GM19397 (cell line): ENCODE data around the gene MLST8.
A peak's percentile ranks its signal among the peaks of the same experiment; 100 is the strongest.
"Not testable (repeated sequence)": the region's sequence is repeated elsewhere in the genome, so short reads cannot be mapped to it uniquely, and the experiment has no call there.

ENCODE experiments used
- ATAC-seq: cut with Tn5 transposase; IDR thresholded peaks from one replicate; pipeline ENCODE4 v1.9.1; 2021; ENCODE audit warnings: mild to moderate bottlenecking, moderate library complexity; ENCODE audit not compliant: unreplicated experiment

The MLST8 gene

DNA sequence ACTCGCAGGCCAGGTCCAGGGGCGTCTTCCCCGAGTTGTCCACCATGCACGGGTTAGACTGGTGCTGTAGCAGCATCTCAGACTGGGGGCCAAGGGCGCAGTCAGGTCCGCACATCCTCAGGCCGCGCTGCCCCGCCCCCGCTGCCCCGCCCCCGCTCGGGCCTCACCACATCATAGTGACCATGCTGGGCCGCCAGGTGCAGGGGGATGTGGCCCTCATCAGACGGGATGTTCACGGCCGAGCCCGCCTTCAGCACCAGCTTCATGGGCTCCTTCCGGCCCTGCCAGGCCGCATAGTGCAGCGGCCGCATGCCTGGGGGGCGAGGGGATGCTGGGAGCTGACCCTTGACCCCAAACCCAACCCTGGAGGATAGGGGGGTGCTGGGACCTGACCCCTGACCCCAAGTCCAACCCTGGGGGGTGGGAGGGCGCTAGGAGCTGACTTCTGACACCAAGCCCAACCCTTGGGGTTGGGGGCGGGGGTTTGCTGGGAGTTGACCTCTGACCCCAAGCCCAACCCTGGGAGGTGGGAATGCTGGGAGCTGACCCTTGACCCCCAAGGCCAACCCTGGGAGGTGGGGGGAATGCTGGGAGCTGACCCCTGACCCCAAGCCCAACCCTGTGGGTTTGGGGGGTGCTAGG is 15.9 kb upstream of the MLST8 start:
- ATAC-seq: no peak

DNA sequence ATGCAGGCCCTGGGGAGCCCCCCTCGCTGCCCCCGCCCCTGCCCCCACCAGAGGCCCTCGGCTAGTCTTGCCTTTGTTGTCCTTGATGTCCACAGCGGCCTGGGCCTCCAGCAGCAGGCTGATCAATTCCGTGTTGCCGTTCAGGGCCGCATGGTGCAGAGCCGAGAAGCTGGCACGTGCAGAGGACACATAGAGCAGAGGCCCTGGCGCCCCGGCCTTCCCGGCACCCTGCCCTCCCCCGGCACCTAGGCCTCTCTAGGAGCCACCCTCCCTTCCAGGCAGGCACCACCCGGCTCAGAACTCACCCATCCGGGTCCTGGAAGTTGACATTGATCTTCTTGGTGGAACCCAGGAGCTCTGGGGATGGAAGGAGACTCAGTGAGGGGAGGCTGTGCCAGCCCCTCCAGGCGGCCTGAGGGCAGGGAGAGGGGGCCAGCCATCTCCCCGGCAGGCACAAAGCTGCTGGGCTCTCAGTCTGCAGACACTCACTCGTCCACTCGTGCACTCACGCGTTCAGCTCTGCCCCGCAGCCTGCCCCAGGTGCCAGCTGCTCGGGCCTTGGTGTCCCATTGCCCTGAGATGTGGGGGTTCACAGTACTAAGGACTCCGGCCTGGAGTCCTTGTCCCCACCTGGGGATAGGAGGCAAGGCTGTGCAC is 15.1 kb upstream of the MLST8 start:
- ATAC-seq: no peak

DNA sequence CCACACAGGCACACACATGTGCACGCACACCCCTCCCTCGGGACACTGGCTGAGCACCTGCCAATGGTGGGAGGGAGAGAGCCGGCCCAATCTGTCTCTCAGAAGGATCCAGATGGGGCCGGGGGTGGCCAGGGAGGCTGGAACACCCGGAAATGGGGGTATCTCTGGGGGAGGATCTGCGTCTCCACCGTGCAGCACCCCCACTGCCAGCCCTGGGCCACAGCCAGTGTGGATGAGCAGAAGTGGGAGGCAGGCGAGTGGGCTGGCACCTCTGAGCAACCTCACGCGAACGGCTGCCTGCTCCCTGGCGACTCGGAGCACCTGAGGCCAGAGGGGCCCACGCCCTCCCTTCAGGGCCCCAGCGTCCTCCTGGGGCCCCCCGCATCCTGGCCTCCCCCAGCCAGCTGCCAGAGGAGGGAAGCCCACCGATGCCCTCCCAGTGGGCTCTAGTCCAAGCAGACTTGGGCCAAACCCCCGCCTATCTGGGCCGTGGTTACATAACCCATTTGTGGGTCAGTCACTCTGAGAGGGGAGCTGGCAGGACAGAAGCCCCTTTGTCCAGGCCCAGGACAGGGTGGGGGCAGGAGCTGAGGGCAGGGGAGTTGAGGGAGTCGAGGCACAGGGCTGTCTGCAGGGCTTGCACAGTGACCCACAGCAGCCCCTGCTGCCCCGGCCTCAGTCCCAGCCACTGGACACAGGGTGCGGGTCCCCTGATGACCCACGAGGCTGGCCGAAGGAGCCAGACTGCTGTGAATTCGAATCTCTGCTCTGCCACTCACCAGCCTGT is 14.4 kb upstream of the MLST8 start:
- no peak for ATAC-seq

DNA sequence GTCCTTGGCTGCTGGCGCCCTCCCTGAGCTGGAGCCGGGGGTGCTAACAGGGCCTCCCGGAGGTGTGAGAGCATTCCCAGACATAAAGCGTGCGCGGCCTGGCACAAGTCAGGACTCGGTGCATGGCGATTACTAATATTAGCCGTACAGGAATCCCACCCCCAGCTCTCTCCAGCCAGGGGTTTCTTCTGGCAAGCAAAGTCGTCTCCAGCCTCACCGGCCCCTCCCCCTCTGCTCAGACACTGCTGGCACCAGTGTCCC is 13.9 kb upstream of the MLST8 start:
- no peak for ATAC-seq

DNA sequence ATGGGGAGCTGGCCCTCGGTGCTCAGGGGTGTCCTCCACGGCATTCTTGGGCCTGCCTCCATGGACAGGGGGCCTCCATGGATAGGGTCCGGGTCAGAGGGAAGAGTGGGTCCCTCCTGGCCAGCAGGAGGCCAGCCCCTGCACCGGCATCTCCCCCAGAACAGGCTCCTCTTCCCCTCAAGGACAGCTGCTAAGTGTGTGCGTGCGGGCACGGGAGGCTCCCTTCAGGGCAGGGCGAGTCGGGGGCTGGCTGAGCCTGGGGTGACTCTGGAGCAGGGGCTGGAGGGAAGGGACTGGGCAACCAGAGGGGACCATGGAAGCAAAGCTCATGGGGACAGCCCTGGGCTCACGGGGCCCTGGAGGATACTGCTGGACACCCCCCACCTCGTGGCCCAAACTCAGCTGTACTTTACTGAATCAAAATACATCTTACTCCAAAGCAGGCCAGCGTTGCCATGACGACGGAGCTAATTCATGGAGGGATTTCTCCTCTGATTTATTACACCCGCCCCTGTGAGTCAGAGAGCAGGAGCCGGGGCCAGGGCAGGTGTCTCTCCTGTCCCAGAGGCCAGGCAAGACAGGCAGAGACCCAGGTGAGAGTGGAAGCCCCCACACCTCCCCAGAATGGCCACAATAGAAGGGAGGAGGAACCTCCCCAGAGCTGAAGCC is 11.0 kb upstream of the MLST8 start:
- no peak for ATAC-seq

DNA sequence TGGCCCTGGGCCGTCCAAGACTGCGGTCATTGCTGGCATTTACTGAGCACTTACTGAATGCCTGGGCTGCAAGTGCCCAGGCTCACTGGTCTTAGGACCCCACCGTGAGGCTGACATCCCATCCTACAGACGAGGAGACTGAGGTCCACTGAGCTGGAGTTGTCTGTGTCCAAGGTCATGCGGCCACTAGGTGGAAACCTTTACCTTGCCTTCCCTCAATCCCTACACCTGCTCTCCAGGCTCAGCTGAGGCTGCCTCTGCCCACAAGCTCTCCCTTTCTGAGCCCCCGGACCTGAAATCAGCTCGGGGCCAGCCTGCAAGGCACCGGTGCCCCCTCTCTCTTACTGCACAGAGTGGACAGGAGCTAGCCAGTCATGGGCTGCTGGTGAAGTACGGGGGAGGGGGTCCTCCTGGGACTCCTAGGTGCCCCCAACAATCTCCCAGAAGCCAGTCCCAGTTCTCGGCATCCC is 10.4 kb upstream of the MLST8 start:
- no peak for ATAC-seq

DNA sequence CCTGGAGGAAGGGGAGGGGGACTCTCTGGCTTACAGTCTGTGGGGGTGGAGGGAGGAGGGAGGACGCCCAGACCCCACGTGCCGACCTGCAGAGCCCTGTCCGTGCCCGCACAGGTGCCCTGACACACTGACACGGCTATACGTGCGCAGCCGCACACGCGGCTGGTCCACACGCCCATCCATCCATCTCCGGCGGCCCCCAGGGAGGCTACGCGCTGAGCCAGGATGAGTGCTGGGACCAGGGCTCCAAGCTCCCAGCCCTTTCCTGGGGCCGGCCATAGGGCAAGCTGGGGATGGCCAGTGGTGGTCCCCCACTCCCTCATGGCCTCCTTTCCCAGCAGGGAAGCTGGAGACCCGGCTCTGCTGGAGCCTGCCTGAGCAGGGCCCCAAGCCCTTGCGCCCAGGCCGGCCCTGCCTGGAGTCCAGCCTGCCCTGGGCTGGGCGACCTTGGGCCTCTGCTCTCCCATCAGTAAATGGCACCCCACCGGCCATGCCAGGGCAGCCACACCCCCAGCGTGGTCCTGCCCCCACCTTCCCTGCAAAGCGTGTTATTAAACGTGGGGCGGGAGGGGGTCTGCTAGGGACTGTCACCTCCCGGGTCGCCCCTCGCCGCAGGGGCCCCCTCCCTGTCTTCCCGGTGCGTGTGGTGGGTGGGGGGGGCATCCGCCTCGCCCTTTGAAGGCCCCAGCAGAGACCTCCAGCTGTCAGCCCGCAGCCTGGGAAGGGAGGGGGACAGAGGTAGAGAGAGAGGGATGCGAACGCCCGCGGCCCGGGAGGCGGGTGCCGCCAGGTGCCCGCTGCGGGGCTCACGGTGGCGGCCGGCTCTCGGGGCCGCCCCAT is 9.7 kb upstream of the MLST8 start:
- ATAC-seq: no peak

DNA sequence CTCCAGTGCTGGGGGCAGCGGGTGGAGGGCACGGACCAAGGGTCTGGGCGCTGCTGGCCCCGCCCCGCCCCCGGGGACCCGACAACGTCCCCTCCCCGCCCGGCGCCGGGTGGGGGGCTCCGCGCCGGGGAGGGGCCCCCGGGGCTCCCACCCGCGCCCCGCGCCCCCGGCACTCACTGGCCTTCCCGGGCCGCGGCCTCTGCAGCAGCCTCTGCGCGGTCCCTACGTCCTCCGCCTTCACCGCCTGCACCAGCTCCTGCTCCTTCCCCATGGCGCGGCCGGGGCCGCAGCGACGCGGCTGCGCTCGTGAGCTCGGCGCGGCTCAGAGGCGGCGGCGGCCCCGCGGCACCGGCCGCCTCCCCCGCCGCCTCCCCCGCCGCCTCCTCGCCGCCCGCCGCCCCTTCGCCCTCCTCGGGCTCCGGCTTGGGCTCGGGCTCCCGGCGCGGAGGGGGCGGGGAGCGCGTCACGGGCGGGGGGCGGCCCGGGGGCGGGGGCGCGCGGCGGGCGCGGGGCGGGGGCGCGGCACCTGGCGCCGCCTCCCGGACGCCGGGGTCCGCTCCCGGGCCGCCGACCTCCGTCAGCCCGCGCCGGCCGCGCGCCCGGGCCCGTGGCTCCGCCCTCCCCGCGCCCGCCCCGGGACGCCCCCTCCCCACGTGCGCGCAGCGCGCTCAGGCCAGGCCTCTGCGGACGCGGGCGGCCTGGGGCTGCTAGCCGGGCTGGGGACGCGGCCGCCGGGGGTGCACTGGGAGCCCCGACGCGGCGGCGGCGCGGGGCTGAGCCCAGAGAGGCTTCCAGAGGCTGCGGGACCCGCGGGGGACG is 8.9 kb upstream of the MLST8 start, which contains the start of gene CASKIN1:
Gene CASKIN1, minus strand, starts transcription at position 444 of the 819 bp plus-strand sequence. Its CDS starts 173 bp downstream, at position 271.
- no peak for ATAC-seq

DNA sequence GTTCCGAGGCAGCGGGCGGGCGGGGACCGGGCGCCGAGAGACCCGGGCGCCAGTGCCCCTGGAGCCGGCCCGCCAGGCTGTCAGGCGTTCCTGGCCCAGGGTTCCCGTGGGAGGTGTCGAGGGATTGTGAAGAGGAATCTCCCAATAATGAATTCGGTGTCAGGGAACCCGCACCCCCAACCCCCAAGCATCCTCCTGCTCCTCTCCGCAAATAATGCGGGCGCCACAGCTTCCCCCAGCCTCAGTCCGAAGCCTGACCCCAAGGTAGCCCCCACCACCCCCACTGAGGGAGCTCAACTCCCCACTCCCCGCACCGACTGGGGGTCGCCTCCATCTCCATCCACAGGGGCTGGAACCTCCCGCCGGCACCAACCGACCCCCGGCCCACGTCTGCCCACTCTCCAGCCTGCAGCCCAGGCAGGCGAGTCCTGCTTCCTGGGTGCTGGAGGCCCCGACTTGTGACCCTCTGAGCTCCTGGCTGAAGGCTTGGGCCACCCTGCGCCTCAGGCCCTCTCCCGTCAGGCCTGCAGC is 8.2 kb upstream of the MLST8 start:
- ATAC-seq: no peak

DNA sequence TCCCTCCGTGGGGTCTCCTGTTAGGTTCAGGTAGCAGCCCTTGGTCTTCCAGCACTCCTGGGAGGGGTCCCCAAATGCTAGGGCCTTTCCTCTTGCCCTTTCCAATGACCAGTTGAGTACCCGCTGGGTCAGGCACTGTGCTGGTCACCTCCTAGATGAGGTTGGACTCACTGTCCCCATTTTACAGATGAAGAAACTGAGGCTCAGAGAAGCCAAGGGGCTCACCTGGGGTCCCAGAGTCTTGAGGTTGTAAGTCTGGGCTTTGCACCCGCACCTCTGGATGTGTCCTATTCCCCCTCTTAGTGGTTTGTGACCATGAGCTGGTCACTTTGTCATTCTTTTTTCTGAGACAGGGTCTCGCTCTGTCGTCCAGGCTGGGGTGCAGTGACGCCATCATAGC is 7.5 kb upstream of the MLST8 start:
- ATAC-seq: no peak

DNA sequence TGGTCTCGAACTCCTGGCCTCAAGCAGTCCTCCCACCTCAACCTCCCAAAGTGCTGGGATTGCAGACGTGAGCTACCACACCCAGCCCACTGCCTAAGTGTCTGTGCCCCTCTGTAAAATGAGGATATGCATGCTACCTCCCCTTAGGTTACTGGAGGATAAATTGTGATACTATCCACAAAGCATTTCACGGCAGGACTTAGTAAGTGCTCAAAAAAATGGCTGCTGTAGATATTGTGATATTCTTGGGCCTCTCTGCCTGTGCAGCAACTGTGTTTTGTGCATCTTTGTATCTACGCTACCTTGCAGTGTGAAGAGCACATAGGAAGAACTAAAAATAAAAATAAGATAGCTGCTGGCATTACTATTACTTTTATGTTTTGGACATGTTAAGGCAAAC is 7.0 kb upstream of the MLST8 start:
- ATAC-seq: no peak

DNA sequence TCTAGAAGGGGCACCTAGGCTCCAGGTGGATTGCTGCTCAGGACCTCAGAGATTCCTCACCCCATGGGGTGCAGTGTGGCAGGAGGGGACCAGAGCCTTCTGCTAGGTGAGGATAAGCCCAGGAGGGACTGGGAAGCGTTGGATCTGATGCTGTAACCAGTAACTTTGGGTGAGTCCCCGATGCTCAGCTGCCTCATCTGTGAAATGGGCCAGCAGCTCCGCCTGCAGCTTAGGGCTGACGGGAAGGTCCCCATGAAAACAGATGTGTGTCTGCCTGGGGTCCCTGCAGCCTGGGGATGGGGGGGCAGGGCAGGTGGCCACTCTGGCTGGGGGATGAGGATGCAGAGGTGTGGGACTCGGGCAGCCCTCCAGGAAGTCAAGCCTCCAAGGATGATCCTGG is 6.2 kb upstream of the MLST8 start:
- ATAC-seq: no peak

DNA sequence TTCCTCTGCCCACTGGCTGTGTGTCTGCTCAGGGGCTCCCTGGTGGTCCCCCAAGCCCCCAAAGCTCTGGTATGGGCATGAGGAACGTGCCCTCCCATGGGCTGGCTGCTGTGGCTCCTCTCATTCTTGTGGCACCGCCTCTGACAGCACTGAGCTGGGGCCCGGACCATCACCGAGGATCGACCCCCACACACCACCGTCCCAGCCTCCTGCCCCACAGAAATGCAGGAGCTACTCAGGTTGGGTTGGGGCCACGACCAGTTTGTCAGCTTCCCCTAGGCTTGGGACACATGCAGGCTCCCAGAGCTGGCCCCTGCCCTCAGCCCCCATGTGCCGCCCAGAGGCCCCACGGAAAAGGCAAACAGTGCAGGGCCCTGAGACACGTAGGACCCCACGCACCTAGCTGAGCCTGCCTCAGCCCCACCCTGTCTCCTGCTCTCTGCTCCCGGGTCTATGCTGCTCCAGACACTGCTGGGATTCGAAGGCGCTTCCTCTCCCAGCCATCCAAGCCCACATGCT is 5.6 kb upstream of the MLST8 start:
- ATAC-seq: no peak

DNA sequence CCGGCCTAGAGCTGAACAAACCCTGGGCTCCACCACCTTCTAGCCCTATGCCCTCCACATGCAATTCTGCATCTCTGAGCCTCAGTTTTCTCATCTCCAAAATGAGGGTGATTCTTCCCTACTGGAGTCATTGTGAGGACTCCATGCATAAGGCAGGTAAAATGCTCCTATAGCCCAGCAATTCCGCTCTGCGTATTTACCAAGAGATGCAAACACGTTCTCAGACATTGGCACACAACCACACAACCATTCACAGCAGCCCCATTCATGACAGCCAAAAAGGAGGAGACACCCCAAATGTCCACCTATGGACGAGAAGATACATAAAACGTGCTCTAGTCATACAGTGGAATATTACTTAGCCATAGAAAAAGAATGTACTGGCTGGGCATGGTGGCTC is 4.9 kb upstream of the MLST8 start:
- ATAC-seq: no peak

DNA sequence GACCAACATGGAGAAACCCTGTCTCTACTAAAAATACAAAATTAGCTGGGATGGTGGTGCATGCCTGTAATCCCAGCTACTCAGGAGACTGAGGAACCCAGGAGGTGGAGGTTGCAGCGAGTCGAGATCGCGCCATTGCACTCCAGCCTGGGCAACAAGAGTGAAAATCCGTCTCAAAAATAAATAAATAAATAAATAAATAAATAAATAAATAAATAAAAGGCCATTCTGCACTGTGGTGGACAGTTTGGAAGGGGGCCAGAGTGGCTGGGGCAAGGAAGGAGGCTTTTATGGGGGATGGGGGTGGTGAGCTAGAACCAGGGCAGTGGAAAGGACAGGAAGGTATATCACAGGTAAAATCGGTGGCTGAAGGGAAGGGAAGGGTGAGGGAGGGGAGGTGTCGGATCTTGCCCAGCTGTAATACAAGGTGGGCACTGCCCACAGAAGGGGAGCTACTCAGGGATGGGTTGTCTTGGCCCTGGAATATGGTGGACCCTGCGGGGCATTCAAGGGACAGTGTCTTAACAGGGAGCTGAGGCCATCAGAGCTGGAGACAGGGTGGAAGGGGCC is 2.0 kb upstream of the MLST8 start:
- not testable (repeated sequence) for ATAC-seq

DNA sequence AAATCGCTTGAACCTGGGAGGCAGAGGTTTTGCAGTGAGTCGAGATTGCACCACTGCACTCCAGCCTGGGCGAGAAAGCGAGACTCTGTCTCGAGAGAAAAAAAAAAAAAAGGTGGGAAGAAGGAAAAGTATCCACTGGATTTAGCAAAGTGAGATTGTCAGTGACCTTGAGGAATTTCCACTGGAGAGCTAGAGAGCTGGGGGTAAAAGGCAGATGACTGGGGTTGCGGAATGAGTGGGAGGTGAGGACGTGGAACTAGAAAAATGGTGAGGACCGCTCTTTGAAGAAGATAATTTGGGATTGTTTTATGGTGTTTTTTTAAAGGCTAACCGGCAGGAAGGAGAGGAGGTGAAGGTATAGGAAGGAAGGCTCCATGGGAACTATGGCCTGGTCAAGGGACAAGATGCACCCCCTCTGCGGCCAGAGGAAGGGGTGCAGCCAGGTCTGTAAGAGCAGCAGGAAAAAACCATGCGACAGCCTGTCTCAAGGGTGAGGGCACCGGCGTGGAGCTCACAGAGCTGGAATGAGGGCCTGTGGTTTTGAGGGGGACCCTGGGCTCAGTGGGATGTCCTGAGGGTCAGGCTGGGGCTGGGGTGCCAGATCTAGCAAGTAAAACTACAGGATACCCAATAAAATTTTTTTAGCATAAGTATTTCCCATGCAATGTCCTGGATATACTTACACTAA is 694 bp upstream of the MLST8 start:
- no peak for ATAC-seq

DNA sequence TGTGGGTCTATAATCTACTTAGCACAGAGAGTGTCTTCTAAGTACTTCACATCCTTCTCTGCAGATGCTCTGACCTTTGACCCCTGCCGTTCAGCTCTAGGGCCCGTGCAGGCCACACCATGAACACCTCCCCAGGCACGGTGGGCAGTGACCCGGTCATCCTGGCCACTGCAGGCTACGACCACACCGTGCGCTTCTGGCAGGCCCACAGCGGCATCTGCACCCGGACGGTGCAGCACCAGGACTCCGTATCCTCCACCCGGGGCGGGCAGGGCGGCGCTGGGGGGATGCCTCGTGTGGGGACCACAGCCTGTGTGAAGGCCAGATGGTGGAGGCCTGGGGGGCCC is 686 bp downstream of the MLST8 start:
- peak; percentile 21 for ATAC-seq

DNA sequence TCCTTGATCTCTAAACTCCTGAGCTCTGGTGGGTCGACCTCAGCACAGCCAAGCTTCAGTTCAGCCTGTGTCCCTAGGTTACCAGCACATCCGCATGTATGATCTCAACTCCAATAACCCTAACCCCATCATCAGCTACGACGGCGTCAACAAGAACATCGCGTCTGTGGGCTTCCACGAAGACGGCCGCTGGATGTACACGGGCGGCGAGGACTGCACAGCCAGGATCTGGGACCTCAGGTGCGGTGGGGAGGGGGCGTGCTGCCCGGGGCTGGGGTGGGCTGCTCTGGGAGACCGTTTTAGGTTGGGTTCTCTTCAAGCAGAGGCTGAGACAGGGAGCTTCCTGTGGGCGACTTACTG is 1.1 kb downstream of the MLST8 start:
- no peak for ATAC-seq
